Skeletal muscle satellite cell (primary cell): Measurements from ENCODE around the gene AMMECR1.
"Not testable (repeated sequence)": the region's sequence is repeated elsewhere in the genome, so short reads cannot be mapped to it uniquely, and the experiment has no call there.

Experiments used
- H3K27me3 ChIP-seq: 2 replicates; pipeline ENCODE4 v1.7.0; 2013; ENCODE audit warnings: low read length; ENCODE audit not compliant: control insufficient read depth, insufficient read depth
- H3K36me3 ChIP-seq: 2 replicates; pipeline ENCODE4 v1.7.0; 2013; ENCODE audit warnings: mild to moderate bottlenecking, control low read depth, low read length; ENCODE audit not compliant: insufficient read depth
- H3K4me1 ChIP-seq: 2 replicates; pipeline ENCODE4 v1.7.0; 2013; ENCODE audit warnings: low read length; ENCODE audit not compliant: control insufficient read depth, insufficient read depth
- H3K4me2 ChIP-seq: 2 replicates; pipeline ENCODE4 v1.7.0; 2013; ENCODE audit warnings: mild to moderate bottlenecking, low read length
- H3K4me3 ChIP-seq: 2 replicates; pipeline ENCODE4 v1.7.0; 2013; ENCODE audit warnings: low read length
- H3K9ac ChIP-seq: 2 replicates; pipeline ENCODE4 v1.7.0; 2013; ENCODE audit warnings: mild to moderate bottlenecking, low read depth, low read length, moderate library complexity
- H3K9me3 ChIP-seq: replicated peaks from 2 replicates; pipeline ENCODE4 v1.7.0; 2013; ENCODE audit warnings: mild to moderate bottlenecking, control low read depth, low read length

The AMMECR1 gene

GRCh38 chrX:110251961-110252360 lies 65.9 kb downstream of the AMMECR1 start:
- Histone ChIP-seq H3K4me1 (no peaks in the 10 kb centered on the region), H3K9ac (no peak overlapping the region), H3K4me2 (no peak overlapping the region), H3K4me3 (no peak overlapping the region), H3K9me3 (no peaks in the 10 kb centered on the region), H3K36me3 (no peaks in the 10 kb centered on the region), H3K27me3 (peaks cover 6% of the 10 kb centered on the region)

DNA sequence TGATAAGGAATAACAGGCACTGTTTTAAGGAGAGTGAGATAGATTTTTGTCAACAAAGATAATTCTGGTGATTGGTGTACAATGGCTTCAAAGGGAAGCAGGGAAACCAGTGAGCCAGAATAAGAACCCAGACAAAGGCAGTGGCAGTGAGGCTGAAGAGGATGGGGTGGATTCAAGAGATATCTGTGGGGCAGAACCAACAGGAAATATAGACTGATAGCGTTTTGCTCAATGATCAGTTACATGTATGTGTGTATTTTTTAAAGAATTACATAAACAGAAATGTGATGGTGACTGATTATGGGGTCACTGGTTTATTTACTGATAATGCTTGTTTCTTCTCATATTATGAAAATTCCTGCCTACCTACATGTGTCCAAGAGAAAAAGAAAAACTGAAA lies 66.4 kb downstream of the AMMECR1 start:
- no peaks in the 10 kb centered on the region for H3K36me3 ChIP-seq
- H3K27me3 ChIP-seq, result peaks cover 7% of the 10 kb centered on the region
- no peaks in the 10 kb centered on the region for H3K9me3 ChIP-seq
- H3K9ac ChIP-seq, result no peak overlapping the region
- no peaks in the 10 kb centered on the region for H3K4me1 ChIP-seq
- H3K4me3 ChIP-seq, result no peak overlapping the region
- H3K4me2 ChIP-seq, result no peak overlapping the region

- Histone ChIP-seq H3K4me1 (no peaks in the 10 kb centered on the region), H3K36me3 (no peaks in the 10 kb centered on the region), H3K4me3 (no peak overlapping the region), H3K4me2 (no peak overlapping the region), H3K9ac (no peak overlapping the region), H3K27me3 (peaks cover 10% of the 10 kb centered on the region), H3K9me3 (no peaks in the 10 kb centered on the region)
Measured at GRCh38 chrX:110250847-110251246, 67.0 kb downstream of the AMMECR1 start.

GRCh38 chrX:110248578-110248977 lies 69.3 kb downstream of the AMMECR1 start:
- Histone ChIP-seq H3K36me3 (no peaks in the 10 kb centered on the region), H3K27me3 (peaks cover 10% of the 10 kb centered on the region), H3K9ac (no peak overlapping the region), H3K4me2 (no peak overlapping the region), H3K4me1 (no peaks in the 10 kb centered on the region), H3K4me3 (no peak overlapping the region), H3K9me3 (no peaks in the 10 kb centered on the region)

GRCh38 chrX:110245011-110245410 lies 72.9 kb downstream of the AMMECR1 start:
- Histone ChIP-seq H3K4me3 (no peak overlapping the region), H3K9me3 (no peaks in the 10 kb centered on the region), H3K4me1 (no peaks in the 10 kb centered on the region)

DNA sequence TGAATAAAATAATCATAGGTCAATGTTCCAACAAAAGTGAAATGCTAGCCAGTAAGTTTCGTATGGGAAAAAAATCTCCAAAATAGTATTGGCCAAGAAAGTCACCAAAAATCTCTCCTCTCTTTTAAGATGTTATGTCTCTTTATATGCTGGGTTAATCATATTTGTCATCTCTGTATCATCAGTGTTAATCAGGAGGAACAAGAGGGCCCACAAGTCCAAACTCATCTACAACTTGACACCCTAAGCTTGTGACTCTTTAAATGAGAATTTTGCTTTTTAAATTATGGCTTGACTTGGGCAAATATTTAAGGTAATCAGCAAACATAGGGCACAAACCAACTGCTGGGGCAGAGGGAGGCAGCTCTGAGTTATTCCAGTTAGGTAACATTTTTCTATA lies 75.5 kb downstream of the AMMECR1 start:
- Histone ChIP-seq H3K9me3 (no peaks in the 10 kb centered on the region), H3K4me3 (no peak overlapping the region), H3K4me1 (no peaks in the 10 kb centered on the region), H3K9ac (no peak overlapping the region), H3K4me2 (no peak overlapping the region), H3K36me3 (no peaks in the 10 kb centered on the region), H3K27me3 (peaks cover 4% of the 10 kb centered on the region)

More at GRCh38 chrX:110245011-110245410, 72.9 kb downstream of the AMMECR1 start:
- Histone ChIP-seq H3K27me3 (peaks cover 10% of the 10 kb centered on the region), H3K36me3 (no peaks in the 10 kb centered on the region), H3K9ac (no peak overlapping the region), H3K4me2 (no peak overlapping the region)

DNA sequence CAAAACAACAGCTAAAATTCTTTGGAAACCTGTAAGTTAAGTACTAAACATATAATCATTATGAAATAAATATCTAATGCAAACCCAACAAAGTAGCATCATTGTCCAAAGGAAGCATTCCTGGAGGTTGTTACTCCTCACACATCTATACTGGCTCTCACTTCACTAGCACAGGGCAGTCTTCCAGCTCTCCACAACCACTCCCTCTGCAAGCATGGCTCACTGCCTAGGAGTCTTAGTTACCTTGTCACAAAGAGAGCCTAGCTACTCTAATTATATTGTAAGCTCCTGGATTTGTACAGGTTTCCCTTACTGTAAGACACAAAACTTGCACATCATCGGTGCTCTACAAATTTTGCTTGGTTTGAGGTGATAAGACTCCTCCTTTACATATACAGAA lies 76.1 kb downstream of the AMMECR1 start:
- H3K36me3 ChIP-seq, result no peaks in the 10 kb centered on the region
- no peak overlapping the region for H3K9ac ChIP-seq
- H3K27me3 ChIP-seq, result peaks cover 4% of the 10 kb centered on the region
- no peak overlapping the region for H3K4me3 ChIP-seq
- no peak overlapping the region for H3K4me2 ChIP-seq
- H3K4me1 ChIP-seq, result no peaks in the 10 kb centered on the region
- no peaks in the 10 kb centered on the region for H3K9me3 ChIP-seq

DNA sequence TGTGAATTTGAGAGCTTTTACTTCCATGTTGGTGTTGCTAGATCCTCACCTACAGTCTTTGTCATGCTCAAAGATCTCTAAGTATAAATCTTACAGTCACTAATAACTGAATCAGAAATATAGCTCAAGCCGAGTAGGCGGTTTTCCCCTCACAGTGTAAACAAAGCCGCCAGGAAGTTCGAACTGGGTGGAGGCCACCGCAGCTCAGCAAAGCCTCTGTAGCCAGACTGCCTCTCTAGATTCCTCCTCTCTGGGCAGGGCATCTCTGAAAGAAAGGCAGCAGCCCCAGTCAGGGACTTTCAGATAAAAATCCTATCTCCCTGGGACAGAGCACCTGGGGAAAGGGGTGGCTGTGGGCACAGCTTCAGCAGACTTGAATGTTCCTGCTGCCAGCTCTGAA lies 79.6 kb downstream of the AMMECR1 start:
- not testable (repeated sequence) for H3K27me3 ChIP-seq, H3K9ac ChIP-seq, H3K4me3 ChIP-seq, H3K4me1 ChIP-seq, H3K9me3 ChIP-seq, H3K36me3 ChIP-seq, H3K4me2 ChIP-seq

DNA sequence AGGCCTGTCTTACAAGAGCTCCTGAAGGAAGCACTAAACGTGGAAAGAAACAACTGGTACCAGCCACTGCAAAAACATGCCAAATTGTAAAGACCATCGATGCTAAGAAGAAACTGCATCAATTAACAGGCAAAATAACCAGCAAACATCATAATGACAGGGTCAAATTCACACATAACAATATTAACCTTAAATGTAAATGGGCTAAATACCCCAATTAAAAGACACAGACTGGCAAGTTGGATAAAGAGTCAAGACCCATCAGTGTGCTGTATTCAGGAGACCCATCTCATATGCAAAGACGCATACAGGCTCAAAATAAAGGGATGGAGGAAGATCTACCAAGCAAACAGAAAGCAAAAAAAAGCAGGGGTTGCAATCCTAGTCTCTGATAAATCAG lies 86.4 kb downstream of the AMMECR1 start:
- H3K4me3 ChIP-seq, H3K9ac ChIP-seq, H3K27me3 ChIP-seq, H3K4me2 ChIP-seq, H3K36me3 ChIP-seq, H3K4me1 ChIP-seq, H3K9me3 ChIP-seq: not testable (repeated sequence)

GRCh38 chrX:110229497-110230111 lies 88.3 kb downstream of the AMMECR1 start:
- H3K36me3 ChIP-seq, H3K4me3 ChIP-seq, H3K27me3 ChIP-seq, H3K9me3 ChIP-seq, H3K9ac ChIP-seq, H3K4me2 ChIP-seq, H3K4me1 ChIP-seq: not testable (repeated sequence)

DNA sequence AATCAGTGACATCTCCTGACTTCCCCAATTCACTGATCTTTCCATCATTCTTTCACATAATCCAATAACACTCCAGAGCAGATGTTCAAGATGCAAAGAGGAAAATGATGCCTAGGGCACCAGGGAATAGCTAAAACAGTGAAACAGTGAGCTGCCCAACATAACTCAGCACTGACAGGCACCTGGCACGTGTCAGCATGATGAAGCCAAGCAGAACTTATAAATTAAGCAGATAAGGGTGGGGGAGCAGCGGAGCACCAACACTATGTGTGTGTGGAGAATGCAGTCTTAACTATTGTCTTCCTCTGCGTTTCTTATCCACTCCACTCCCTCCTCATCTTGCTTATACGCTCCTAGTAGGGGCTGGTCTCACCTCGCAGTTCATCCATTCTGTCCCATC lies 89.4 kb downstream of the AMMECR1 start:
- H3K36me3 ChIP-seq, result no peaks in the 10 kb centered on the region
- peaks cover 3% of the 10 kb centered on the region for H3K4me1 ChIP-seq
- H3K27me3 ChIP-seq, result no peaks in the 10 kb centered on the region
- no peak overlapping the region for H3K4me3 ChIP-seq
- H3K9ac ChIP-seq, result no peak overlapping the region
- H3K4me2 ChIP-seq, result no peak overlapping the region
- no peaks in the 10 kb centered on the region for H3K9me3 ChIP-seq

GRCh38 chrX:110226931-110227330 lies 91.0 kb downstream of the AMMECR1 start:
- no peaks in the 10 kb centered on the region for H3K27me3 ChIP-seq
- no peak overlapping the region for H3K4me3 ChIP-seq
- H3K9ac ChIP-seq, result no peak overlapping the region
- peaks cover 3% of the 10 kb centered on the region for H3K4me1 ChIP-seq
- H3K4me2 ChIP-seq, result no peak overlapping the region
- H3K9me3 ChIP-seq, result no peaks in the 10 kb centered on the region
- no peaks in the 10 kb centered on the region for H3K36me3 ChIP-seq
